ENCODE measurements around the gene SNN. TPM values are rescaled to one million over a fixed set of nuclear protein-coding genes. Genes with fewer than 3 reads are reported as not detected.

SNN gene
- total RNA-seq, 1 experiment from 2014 or later: 18.8 TPM

DNA sequence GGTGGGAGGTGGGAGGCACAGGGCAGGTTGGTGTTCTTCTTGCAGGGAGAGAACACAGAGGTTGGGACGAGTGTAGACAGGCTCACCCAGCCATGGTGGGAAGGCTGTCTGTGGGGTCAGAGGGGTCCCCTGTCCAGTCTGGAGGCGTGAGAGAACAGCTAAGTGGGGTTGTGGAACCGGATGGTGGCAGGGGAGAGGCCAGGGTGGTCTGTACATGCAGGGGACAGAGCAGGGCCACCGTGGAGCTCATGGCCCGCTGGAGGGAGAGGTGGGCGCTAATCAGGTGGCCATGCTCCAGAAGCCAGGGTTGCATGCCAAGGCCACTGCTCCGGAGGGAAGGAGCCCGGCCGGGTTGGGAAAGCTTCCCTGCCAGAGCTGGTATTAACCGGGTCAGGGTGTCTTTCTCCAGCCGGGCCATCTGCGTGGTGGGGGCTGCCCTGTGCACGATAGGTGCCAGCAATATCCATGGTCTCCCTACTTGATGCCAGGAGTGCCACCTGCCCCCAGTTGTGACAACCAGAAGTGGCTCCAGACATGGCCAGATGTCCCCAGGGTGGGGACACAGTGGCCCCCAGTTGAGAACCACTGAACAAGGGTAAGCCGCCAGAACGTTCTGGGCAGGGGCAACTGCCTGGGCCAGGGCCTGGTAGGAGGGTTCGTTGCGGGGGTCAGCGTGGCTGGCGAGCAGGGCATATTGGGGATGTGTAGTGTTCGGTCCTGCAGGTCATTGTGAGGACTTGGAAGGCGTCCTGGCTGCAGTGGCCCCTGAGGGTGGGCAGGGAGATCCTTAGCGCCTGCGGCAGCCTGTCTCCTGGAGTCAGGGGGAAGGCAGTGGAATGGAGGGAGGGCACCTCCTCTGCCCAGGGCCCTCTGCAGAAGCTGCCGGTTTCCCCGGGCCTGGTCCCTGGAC, 5.1 kb downstream of the SNN start:
- Histone ChIP-seq H3K27me3 (no peaks in the 10 kb centered on the region), H3K36me3 (peaks cover 31% of the 10 kb centered on the region), H3K4me3 (no peak overlapping the region), H3K9me3 (no peaks in the 10 kb centered on the region)
- no peak for DNase-seq

DNA sequence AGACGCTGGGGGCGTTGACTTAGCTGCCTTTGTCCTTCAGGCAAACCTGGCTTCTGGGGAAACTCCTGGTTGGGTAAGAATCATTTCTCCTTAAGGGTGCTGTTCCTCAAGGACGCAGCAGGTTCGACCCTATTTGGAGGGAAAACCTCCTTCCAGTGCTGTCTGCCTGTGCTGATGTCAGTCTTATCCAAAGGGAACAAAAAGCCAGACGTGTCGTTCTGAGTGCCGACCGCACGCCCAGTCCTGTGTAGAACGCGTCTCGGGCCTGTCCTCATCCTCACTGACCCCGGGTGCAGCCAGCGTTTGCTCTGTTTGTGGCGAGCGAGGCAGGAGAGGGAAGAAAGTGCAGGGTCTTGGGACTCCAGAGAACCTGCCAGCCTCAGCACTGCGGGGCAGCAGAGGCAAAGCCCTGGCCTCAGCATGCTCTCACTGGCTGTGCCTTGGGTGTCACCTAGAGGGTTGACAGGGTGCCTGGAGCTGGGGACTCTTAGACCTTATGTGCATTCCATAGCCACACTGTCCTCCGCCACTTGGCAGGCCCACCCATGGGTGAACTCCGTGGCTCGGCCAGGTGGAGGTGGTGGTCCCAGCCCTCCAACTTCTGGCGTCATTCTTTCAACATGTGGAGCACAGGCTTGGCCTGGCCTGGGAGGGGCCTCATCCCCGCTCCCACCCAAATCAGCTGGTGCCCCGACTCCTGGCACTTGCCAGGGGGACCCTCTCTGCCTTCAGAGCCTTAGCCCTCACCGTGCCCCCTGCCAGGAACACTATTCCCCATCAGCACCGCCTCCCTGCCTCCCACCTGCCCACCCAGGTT, 6.0 kb downstream of the SNN start:
- Histone ChIP-seq H3K9me3 (no peaks in the 10 kb centered on the region), H3K27me3 (no peaks in the 10 kb centered on the region), H3K4me3 (no peak overlapping the region), H3K36me3 (peaks cover 40% of the 10 kb centered on the region)
- no peak for DNase-seq

DNA sequence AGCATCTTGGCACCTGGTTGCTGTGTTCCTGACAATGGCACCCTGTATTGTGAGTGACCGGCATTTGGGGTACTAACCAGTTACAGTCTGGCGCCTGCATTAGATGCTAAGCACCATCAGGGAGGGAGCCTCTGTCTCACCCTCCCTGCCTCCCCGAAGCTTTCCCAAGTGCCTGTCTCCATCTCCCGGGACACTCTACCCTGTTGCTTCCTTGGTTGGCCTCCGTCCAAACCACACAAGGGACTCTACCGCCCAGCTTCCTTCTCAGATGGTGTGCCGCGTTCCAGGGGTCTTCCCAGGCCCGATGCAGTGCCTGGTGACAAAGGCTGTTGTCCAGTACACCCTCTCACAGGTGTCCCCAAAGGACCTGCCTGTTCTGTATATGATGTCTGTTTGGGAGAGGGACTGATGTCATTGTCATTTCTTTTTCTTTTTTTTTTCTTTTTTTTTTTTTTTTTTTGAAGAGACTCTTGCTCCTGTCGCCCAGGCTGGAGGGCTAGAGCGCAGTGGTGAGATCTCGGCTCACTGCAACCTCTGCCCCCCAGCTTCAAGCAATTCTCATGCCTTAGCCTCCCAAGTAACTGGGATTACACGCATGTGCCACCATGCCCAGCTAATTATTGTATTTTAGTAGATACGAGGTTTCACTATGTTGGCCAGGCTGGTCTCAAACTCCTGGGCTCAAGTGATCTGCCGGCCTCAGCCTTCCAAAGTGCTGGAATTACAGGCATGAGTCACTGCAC, 6.7 kb downstream of the SNN start:
- Histone ChIP-seq H3K9me3 (no peaks in the 10 kb centered on the region), H3K27me3 (no peaks in the 10 kb centered on the region), H3K4me3 (no peak overlapping the region), H3K36me3 (peaks cover 48% of the 10 kb centered on the region)
- no peak for DNase-seq

DNA sequence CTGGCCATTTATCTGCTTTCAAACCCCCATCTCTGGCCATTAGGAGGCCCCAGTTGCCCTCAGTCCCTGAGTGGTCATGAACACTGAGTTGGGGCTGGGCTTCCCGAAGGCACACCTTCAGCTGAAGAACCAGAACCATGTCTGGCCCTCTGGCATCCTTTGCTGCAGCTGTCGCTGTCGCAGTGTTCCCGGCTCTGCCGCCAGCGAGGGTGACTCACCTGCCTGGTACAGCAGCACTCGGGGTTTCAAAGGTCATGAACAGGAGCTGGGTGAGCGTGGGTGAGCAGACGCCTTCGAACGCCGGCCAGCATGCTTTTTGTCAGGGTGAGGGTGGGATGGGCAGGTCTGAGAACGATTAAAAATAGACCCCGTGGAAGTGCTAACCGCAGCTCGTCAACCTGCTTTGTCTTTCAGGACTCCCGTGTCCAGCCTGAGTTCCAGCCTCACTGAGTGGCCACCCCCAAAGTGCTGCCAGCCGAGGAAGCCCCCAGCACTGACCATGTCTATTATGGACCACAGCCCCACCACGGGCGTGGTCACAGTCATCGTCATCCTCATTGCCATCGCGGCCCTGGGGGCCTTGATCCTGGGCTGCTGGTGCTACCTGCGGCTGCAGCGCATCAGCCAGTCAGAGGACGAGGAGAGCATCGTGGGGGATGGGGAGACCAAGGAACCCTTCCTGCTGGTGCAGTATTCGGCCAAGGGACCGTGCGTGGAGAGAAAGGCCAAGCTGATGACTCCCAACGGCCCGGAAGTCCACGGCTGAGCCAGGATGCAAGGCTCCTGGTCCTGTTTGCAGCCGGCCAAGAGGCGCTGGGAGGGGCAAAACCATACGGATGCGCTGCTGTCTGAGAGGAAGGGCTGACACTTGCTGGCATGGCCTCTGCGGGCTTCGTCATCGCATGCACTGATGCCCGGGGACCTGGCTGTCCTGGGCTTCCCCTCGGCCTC, 7.6 kb downstream of the SNN start:
- H3K27me3 ChIP-seq: no peaks in the 10 kb centered on the region
- peak; percentile 33 for DNase-seq
- no peak overlapping the region for H3K4me3 ChIP-seq
- no peaks in the 10 kb centered on the region for H3K9me3 ChIP-seq
- peaks cover 56% of the 10 kb centered on the region for H3K36me3 ChIP-seq

DNA sequence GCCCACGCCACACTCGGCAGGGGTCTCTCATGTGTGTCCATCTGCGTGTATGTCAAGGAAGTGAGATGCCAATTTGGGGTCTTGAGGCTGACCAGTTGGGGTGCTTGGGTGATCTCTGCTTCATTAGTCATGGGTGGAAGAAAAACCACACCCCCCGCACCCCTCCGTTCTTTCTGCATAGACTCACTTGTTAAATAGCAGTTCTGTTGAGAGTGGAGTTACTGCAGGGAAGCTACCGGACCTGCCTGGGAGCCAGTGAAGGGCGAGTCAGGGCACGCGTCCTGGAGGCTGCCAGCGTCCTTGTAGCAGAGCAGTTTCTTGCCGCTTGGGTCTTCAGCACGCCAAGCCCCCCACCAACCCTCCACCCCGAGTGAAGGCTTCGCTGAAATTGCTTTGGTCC, 8.5 kb downstream of the SNN start:
- Histone ChIP-seq H3K9me3 (no peaks in the 10 kb centered on the region), H3K27me3 (no peaks in the 10 kb centered on the region), H3K36me3 (peaks cover 66% of the 10 kb centered on the region), H3K4me3 (no peak overlapping the region)
- no peak for DNase-seq

DNA sequence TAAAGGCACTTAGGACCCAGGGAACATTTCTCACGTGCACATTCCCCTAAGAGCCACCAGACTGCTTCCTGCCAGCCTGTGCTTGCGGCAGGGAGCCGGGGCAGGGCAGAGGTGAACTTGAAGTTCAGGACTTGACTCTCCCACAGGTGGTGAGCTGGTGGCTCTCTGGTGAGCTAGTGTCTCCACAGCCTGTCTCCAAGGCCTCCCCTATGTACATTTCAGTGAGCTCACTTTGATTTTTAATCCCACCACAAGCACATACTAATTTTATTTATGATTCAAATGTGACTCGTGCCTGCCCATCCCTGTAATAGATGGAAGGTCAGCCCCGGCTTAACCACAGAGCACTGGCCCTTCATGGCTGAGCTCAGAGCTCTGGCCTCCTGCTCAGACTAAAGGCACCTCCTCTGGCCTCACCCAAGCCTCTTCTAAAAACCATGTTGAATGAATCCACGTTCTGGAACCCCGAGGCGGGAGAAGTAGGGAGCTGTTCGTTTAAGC, 9.2 kb downstream of the SNN start:
- Histone ChIP-seq H3K36me3 (peaks cover 71% of the 10 kb centered on the region), H3K4me3 (no peak overlapping the region), H3K27me3 (no peaks in the 10 kb centered on the region), H3K9me3 (no peaks in the 10 kb centered on the region)
- DNase-seq: peak; percentile 47

DNA sequence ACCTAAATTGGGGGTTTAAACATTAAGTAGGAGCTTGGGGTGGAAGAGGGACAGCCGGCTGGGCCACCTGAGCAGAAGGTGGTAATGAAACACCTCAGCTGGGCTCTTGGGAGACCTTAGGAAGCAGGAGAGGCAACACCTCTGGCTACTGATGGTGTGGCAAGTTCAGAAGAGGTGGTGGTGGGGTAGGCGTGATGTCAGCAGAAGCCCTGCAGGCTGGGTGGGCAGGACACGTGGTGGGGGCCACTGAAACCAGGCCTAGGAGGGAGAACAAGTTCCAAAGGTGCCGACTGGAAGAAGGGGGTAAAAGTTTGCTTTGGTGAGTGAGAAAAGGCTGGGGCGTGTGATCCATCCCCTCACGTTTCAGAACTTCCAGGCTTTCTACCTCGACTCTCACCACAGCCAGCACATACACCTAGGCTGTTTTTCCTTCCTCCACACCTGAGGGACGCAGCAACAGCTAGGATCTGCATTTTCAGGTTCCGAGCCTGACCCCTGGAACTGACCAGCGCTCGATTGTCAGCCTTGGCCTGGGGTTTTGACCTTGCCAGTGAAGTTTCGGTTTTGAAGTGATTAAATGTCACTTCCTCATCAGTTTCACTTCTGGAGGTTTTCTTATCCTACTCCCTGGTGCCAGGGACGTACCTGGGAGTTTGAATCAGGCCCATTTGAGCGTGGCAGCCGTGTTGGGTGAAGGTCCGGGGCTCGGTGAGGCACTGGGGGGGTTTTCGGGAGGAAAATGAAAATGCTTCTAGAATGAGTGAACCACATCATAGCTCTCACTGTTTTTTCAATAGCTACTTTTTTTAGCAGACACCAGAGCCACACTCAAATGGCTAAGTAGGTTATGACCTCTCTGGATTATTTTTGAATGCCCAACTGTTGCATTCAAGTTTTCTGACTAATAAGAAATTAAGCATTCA, 10.0 kb downstream of the SNN start:
- no peak for DNase-seq
- H3K36me3 ChIP-seq: peaks cover 76% of the 10 kb centered on the region
- H3K9me3 ChIP-seq: no peaks in the 10 kb centered on the region
- no peak overlapping the region for H3K4me3 ChIP-seq
- no peaks in the 10 kb centered on the region for H3K27me3 ChIP-seq

DNA sequence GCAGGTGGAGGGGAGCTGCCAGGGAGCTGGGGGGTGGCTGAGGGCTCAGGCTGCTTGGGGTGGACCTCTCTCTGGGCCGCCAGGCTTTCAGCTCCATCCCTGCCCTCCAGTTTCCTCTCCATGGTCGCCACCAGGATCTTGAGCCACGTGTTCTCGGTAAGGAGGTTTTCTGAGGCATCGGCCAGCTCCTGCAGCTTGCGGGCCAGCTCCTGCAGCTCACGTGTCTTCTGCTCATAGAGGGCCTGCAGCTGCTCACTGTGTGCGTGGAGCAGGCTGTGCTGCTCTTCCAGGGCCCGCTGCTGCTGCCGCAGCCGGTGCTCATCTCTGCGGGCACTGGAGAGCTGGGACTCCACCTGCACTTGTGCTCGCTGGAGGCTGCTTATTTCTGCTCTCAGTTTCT, 11.0 kb downstream of the SNN start:
- DNase-seq: no peak
- Histone ChIP-seq H3K4me3 (no peak overlapping the region), H3K9me3 (no peaks in the 10 kb centered on the region), H3K27me3 (no peaks in the 10 kb centered on the region), H3K36me3 (peaks cover 83% of the 10 kb centered on the region)

DNA sequence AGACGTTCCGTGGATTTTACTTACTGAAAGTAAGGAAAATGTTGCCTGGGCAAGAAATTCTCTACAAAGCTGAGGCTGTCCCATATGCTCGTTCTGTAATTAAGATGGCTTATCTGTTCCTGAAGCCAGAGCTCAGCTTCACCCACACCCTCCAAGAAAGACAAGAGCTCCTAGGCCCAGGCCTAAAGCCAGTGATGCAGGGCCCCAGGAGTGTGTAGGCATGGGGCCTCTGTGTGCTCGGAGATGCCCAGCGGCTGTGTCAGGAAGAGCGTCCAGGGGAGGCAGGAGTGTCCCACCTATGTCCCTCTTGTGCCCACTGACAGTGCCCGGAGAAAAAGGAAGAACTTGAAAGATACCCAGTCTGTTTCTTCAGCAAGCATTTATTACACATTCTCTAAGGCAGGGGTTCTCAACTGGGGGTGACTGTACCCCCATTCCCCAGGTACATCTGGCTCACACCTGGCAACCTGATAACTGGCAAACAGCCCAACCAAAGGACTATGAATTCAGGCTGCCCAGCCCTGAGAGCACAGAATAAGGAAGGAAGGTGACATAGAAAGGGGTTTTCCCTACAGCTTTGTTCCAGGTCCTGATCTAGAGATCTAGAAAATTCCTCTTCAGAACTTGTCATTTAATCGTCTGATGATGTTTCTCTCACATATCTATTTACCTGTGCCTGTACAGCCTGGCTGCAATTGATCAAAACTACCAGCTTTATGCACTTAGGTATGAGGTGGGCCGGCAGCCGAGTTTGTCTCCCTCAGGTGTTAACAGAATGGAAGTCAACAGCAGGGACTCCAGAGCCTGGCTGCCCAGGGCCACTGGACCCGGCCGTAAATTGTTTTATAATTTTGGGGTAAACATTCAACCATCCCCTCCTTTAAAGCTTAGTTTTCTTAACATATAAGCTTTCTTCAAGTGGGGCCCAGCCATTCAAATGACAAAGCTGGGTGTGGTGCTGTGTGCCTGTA, 12.0 kb downstream of the SNN start:
- no peak overlapping the region for H3K4me3 ChIP-seq
- DNase-seq: no peak
- H3K36me3 ChIP-seq: peaks cover 93% of the 10 kb centered on the region
- H3K27me3 ChIP-seq: no peaks in the 10 kb centered on the region
- no peaks in the 10 kb centered on the region for H3K9me3 ChIP-seq

DNA sequence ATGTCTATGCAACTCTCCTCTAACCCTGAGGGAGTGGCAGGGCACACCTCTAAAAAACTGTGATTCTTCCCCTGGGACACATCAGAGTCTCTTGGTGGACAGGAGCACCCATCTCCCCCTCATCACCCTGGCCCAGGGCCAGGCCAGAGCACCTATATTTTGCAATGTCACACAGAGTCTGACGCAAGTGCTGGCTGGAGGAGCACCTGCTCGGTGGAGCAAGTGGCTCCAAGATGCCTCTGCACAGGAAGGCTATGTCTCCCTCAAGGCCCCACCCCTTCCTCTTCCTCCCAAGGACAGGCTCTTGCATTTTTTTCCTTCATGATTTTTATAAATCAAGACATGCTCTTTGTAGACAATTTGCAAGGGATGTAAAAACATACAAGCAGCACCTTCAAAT, 13.3 kb downstream of the SNN start:
- Histone ChIP-seq H3K4me3 (no peak overlapping the region), H3K9me3 (no peaks in the 10 kb centered on the region), H3K27me3 (no peaks in the 10 kb centered on the region), H3K36me3 (peaks cover 86% of the 10 kb centered on the region)
- no peak for DNase-seq

DNA sequence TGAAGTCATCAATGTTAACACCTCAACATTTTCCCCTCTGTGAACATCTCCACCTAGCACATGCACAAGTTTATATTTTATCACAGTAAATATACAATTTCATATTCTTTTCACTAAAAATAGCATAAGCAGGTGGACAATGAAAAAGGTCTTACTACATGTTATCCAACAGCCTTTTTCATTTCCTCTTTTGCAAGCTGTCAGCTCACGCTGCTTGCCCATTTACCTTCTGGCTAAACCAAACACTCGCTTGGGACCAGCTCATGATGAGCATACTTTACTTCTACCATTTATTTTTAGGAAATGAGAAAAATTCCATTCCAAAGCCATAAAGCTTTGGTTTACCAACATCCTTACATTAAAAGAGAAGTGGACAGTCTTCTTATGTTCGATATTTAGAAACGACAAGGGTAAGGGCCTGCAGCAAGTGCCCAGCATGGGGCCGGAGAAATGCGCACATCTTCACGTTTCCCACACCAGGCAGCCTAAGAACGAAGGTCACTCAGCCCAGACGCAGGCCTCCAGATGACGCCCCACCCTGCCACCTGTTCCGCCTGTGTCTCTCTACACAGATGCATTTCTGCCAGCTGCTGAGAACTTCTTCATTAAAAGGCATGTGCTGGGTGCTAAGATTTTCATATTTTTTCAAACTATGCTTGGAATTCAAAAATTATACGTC, 13.9 kb downstream of the SNN start:
- DNase-seq: no peak
- Histone ChIP-seq H3K27me3 (no peaks in the 10 kb centered on the region), H3K4me3 (no peak overlapping the region), H3K36me3 (peaks cover 85% of the 10 kb centered on the region), H3K9me3 (no peaks in the 10 kb centered on the region)

DNA sequence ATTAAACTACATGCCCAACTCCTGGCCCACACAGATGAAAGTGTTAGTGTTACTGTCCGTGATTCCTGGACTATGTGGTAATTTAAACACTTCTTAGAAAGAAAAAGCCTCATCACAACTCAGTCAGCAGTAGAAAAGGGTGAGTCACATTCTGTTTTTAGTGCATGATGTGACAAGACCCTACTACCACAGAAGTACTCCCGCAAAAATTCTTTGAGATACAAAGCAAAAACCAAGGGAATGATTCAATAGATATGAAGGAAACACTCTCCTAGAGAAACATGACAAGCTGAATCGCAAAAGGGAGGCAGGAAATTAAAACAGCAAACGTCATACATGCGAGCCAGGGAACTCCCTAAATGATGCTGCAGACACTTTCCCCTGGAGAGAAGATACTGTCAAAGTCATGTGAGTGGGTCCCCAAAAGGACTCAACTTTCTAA, 14.4 kb downstream of the SNN start:
- H3K36me3 ChIP-seq: peaks cover 85% of the 10 kb centered on the region
- no peaks in the 10 kb centered on the region for H3K27me3 ChIP-seq
- H3K4me3 ChIP-seq: no peak overlapping the region
- DNase-seq: no peak
- H3K9me3 ChIP-seq: no peaks in the 10 kb centered on the region

DNA sequence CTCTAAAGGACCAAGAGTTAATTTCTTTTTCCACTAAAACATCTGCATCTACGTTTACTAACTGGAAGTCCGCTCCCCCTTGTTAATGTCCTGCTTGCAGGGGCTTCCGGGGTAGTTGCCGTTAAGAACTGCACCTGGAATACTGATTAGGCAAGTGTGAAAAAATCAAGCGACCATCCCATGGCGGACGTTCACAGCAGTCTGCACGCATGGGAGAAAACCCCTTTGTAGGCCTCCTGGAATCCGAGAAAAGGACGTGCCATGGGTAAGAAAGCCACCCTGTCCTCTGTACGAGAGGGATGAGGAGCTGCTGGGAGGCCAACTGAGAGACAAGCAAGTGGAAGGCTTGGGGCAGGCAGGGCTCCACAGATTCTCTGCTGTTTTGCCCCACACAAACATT, 14.9 kb downstream of the SNN start:
- Histone ChIP-seq H3K36me3 (peaks cover 85% of the 10 kb centered on the region), H3K4me3 (no peak overlapping the region), H3K9me3 (no peaks in the 10 kb centered on the region), H3K27me3 (no peaks in the 10 kb centered on the region)
- no peak for DNase-seq

Measured in MG63 (cell line).